ENCODE measurements around the gene MMP24. TPM values are rescaled to one million over a fixed set of nuclear protein-coding genes. Genes with fewer than 3 reads are reported as not detected.
A peak's percentile ranks its signal among the peaks of the same experiment; 100 is the strongest.

MMP24 gene
- total and polyA plus RNA-seq, 4 experiments from 2014 or later, result 0.07 to 0.19 (median 0.09) TPM

DNA sequence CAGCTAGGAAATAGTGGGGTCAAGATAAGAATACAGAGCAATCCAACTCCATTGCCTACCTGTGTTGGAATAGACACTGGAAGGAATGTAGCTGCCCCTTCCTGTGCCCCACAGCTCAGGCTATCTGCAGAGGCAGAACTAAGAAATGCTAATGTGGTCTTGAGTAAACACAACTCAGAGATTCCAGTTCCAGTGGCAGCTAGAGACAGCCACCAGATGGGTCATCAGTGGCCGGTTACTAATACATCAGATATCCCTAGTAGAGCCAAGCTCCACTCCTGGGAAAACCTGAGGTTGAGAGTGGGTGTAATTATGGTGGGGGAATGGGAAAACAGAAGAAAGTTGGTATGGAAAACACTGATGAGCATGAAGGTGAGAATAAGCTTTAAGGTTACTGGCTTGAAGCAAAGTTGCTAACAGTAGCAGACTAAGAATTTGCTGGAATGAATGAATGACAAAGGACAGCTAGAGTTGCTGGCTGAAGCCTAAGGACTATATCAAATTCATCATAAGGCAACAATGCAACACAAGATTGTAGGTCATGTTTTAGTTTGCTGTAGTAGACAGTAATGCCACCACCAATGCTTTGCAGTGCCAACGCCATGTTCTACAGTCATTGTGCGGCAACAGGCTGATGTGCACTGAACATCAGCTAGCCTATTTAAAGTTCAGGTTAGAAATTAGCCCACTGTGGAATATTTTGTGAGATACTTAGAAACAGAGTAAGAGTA, 94.1 kb downstream of the MMP24 start:
- H3K4me1 Mint-ChIP-seq, result peaks cover 0 to 15% (median 3%) of the 10 kb centered on the region in 4 donors
- DNase-seq, result no peak
- no peaks in the 10 kb centered on the region for H3K36me3 ChIP-seq (ENCODE audit: insufficient read depth, low read length)
- peak overlapping the region in 2 of 7 donors; percentile 4 to 6 for H3K27ac Mint-ChIP-seq
- ChIA-PET CTCF (ENCODE audit: partially characterized antibody) (interaction anchor here (0.7 to 2.6 kb wide), 2 partner anchors 17 to 21 kb away, joined by 3 to 12 read pairs; no protein-coding TSS in a partner anchor), POLR2A (ENCODE audit: partially characterized antibody) (no interaction called here)
- H3K4me3 ChIP-seq (ENCODE audit: low read length in 2 of 2), result no peak overlapping the region
- peaks cover 6 to 9% of the 10 kb centered on the region in 2 donors for H3K36me3 Mint-ChIP-seq
- H3K4me1 ChIP-seq (ENCODE audit: insufficient read depth, low read length), result no peaks in the 10 kb centered on the region
- H3K27ac ChIP-seq (ENCODE audit: low read depth, low read length), result no peak overlapping the region
- H3K27me3 Mint-ChIP-seq, result no peaks in the 10 kb centered on the region
- no peak overlapping the region for H3K4me3 Mint-ChIP-seq
- H3K27me3 ChIP-seq (ENCODE audit: insufficient read depth, low read length), result no peaks in the 10 kb centered on the region
- H3K9me3 Mint-ChIP-seq, result peaks cover 0 to 1% (median 0%) of the 10 kb centered on the region in 8 donors
- intact Hi-C loops (cut with micrococcal nuclease), result no loop called here
- H3K9me3 ChIP-seq (ENCODE audit: control insufficient read depth in 1 of 2, low read length in 2 of 2), result no peaks in the 10 kb centered on the region

DNA sequence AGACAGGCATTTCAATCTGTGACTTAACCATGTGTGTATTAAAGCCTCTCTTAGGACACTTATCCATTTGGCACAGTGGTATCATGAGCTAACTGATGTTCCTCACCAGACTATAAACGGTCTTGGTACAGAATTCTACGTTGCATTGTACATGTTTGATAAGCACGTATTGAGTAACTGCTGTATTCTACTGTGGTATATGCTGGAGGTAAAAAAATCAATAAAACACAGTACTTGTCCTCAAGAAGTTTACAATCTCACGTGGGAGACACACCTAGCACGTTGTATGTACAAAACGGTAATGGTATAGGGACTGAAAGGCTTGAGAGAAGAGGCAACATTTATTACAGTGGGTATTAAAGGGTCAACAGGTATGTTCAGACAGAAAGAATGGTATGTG, 98.9 kb downstream of the MMP24 start:
- POLR2A ChIA-PET (ENCODE audit: partially characterized antibody), result no interaction called here
- H3K4me3 ChIP-seq (ENCODE audit: low read length in 2 of 2), result no peak overlapping the region
- Mint-ChIP-seq H3K36me3 (peaks cover 8 to 17% of the 10 kb centered on the region in 2 donors), H3K4me1 (peaks cover 0 to 4% (median 1%) of the 10 kb centered on the region in 4 donors), H3K27ac (peak overlapping the region in 1 of 7 donors; percentile 76), H3K4me3 (no peak overlapping the region), H3K9me3 (no peaks in the 10 kb centered on the region), H3K27me3 (no peaks in the 10 kb centered on the region)
- no peaks in the 10 kb centered on the region for H3K4me1 ChIP-seq (ENCODE audit: insufficient read depth, low read length)
- CTCF ChIA-PET (ENCODE audit: partially characterized antibody), result no interaction called here
- intact Hi-C loops (cut with micrococcal nuclease), result no loop called here
- no peaks in the 10 kb centered on the region for H3K36me3 ChIP-seq (ENCODE audit: insufficient read depth, low read length)
- no peak overlapping the region for H3K27ac ChIP-seq (ENCODE audit: low read depth, low read length)
- DNase-seq, result no peak
- no peaks in the 10 kb centered on the region for H3K9me3 ChIP-seq (ENCODE audit: control insufficient read depth in 1 of 2, low read length in 2 of 2)
- no peaks in the 10 kb centered on the region for H3K27me3 ChIP-seq (ENCODE audit: insufficient read depth, low read length)

GRCh38 chr20:35326021-35326739, 99.7 kb downstream of the MMP24 start:
- Histone ChIP-seq H3K36me3 (ENCODE audit: insufficient read depth, low read length) (no peaks in the 10 kb centered on the region), H3K9me3 (ENCODE audit: control insufficient read depth in 1 of 2, low read length in 2 of 2) (no peaks in the 10 kb centered on the region), H3K4me3 (ENCODE audit: low read length in 2 of 2) (no peak overlapping the region), H3K27ac (ENCODE audit: low read depth, low read length) (no peak overlapping the region), H3K4me1 (ENCODE audit: insufficient read depth, low read length) (no peaks in the 10 kb centered on the region), H3K27me3 (ENCODE audit: insufficient read depth, low read length) (no peaks in the 10 kb centered on the region)
- intact Hi-C loops (cut with micrococcal nuclease), result no loop called here
- Mint-ChIP-seq H3K36me3 (peaks cover 3 to 17% of the 10 kb centered on the region in 2 donors), H3K4me3 (no peak overlapping the region), H3K27ac (peak overlapping the region in 1 of 7 donors; percentile 4), H3K4me1 (peaks cover 0 to 2% (median 0%) of the 10 kb centered on the region in 4 donors), H3K9me3 (no peaks in the 10 kb centered on the region), H3K27me3 (no peaks in the 10 kb centered on the region)
- CTCF ChIA-PET (ENCODE audit: partially characterized antibody), result no interaction called here
- POLR2A ChIA-PET (ENCODE audit: partially characterized antibody), result no interaction called here
- DNase-seq, result no peak

Other genes starting within 250 kb of the MMP24 start
- 10 to 100 TPM; 61.2 to 63.0 TPM for gene TRPC4AP, start 133.9 kb upstream of the MMP24 start, total RNA-seq
- 10 to 100 TPM; 64.5 to 81.6 TPM for gene TRPC4AP, start 133.9 kb upstream of the MMP24 start, polyA plus RNA-seq
- 10 to 100 TPM; 27.2 to 27.6 TPM for gene EDEM2, start 79.4 kb upstream of the MMP24 start, total RNA-seq
- gene EDEM2, start 79.4 kb upstream of the MMP24 start, polyA plus RNA-seq, result 10 to 100 TPM; 52.1 to 62.1 TPM
- gene PROCR, start 54.6 kb upstream of the MMP24 start, total RNA-seq, result under 1 TPM; 0.42 to 0.61 TPM
- 1 to 10 TPM; 1.9 to 3.6 TPM for gene PROCR, start 54.6 kb upstream of the MMP24 start, polyA plus RNA-seq
- 10 to 100 TPM; 76.6 to 91.6 TPM for gene MMP24OS, start 51.4 kb downstream of the MMP24 start, total RNA-seq
- gene MMP24OS, start 51.4 kb downstream of the MMP24 start, polyA plus RNA-seq, result 10 to 100 TPM in 1 of 2 donors, 1 to 10 TPM in 1; 4.4 to 17.4 TPM
- 10 to 100 TPM; 44.0 to 52.3 TPM for gene EIF6, start 58.1 kb downstream of the MMP24 start, total RNA-seq
- 100 to 1,000 TPM; 148 to 189 TPM for gene EIF6, start 58.1 kb downstream of the MMP24 start, polyA plus RNA-seq
- not detected for gene FAM83C, start 65.7 kb downstream of the MMP24 start, total RNA-seq
- gene FAM83C, start 65.7 kb downstream of the MMP24 start, polyA plus RNA-seq, result not detected
- gene UQCC1, start 185.3 kb downstream of the MMP24 start, total RNA-seq, result 10 to 100 TPM; 46.4 to 49.3 TPM
- gene UQCC1, start 185.3 kb downstream of the MMP24 start, polyA plus RNA-seq, result 10 to 100 TPM; 13.9 to 21.1 TPM
- not detected for gene GDF5, start 211.5 kb downstream of the MMP24 start, total RNA-seq
- not detected for gene GDF5, start 211.5 kb downstream of the MMP24 start, polyA plus RNA-seq
- gene CEP250, start 228.9 kb downstream of the MMP24 start, total RNA-seq, result 10 to 100 TPM; 71.3 to 76.9 TPM
- gene CEP250, start 228.9 kb downstream of the MMP24 start, polyA plus RNA-seq, result 10 to 100 TPM in 1 of 2 donors, 1 to 10 TPM in 1; 4.4 to 14.1 TPM

Data from CD4-positive, alpha-beta memory T cell (primary cell).